Measurements from ENCODE around the gene STAG1. TPM values are rescaled to one million over a fixed set of nuclear protein-coding genes. Genes with fewer than 3 reads are reported as not detected.
"Not testable (repeated sequence)": the region's sequence is repeated elsewhere in the genome, so short reads cannot be mapped to it uniquely, and the experiment has no call there.

STAG1 gene
- 10 to 100 TPM; 48.6 to 71.2 (median 58.2) TPM for total RNA-seq

- H3K4me3 ChIP-seq, result peak within 1 kb of the TSS; percentile 82 to 94 (median 88)
- no peaks in the 10 kb centered on the region for H3K36me3 ChIP-seq
- peaks cover 0 to 49% (median 18%) of the 10 kb centered on the region in 4 donors for H3K4me1 ChIP-seq
- H3K27ac ChIP-seq, result peak within 1 kb of the TSS; percentile 98 to 100 (median 98)
- WGBS, 2 donors, result 0 to 1% methylated on average over 10 to 25 of the region's 27 CpGs
- no peak for DNase-seq (ENCODE audit: low spot score in 2 of 2)
- H3K27me3 ChIP-seq, result no peaks in the 10 kb centered on the region
- H3K9me3 ChIP-seq, result no peaks in the 10 kb centered on the region
- TF ChIP-seq POLR2A (IDR thresholded peaks at IDR 0.05), result no peak
- TF ChIP-seq EP300 (IDR thresholded peaks at IDR 0.05), result no peak
- peak; percentile 96 to 100 (median 99) for TF ChIP-seq CTCF (IDR thresholded peaks at IDR 0.05)
Measured at GRCh38 chr3:136752172-136752421, at the start of gene STAG1. STAG1 (minus strand) TSS chr3:136752378; CDS start chr3:136630898, 121,480 bp downstream.

GRCh38 chr3:136801146-136801545, 49.0 kb upstream of the STAG1 start:
- not testable (repeated sequence) for H3K9me3 ChIP-seq; H3K27me3 ChIP-seq; DNase-seq (ENCODE audit: low spot score in 2 of 2); H3K4me3 ChIP-seq; H3K27ac ChIP-seq; H3K36me3 ChIP-seq
- WGBS, 2 donors, result 96 to 98% methylated on average over 10 of the region's 10 CpGs
- H3K4me1 ChIP-seq, result peaks cover 0 to 17% (median 11%) of the 10 kb centered on the region in 4 donors

- H3K9me3 ChIP-seq, result no peaks in the 10 kb centered on the region
- no peak overlapping the region for H3K27ac ChIP-seq
- no peaks in the 10 kb centered on the region for H3K27me3 ChIP-seq
- 35 to 38% methylated on average over 4 of the region's 4 CpGs for WGBS, 2 donors
- no peaks in the 10 kb centered on the region for H3K36me3 ChIP-seq
- TF ChIP-seq EP300 (IDR thresholded peaks at IDR 0.05) (no peak), CTCF (IDR thresholded peaks at IDR 0.05) (no peak), POLR2A (IDR thresholded peaks at IDR 0.05) (no peak)
- no peak overlapping the region for H3K4me3 ChIP-seq
- peaks cover 0 to 8% (median 3%) of the 10 kb centered on the region in 4 donors for H3K4me1 ChIP-seq
- DNase-seq (ENCODE audit: low spot score in 2 of 2), result no peak
Measured at GRCh38 chr3:136792556-136793330, 40.6 kb upstream of the STAG1 start.

GRCh38 chr3:136790786-136791185, 38.6 kb upstream of the STAG1 start:
- Histone ChIP-seq H3K9me3 (no peaks in the 10 kb centered on the region), H3K27ac (no peak overlapping the region), H3K4me1 (peaks cover 0 to 24% (median 8%) of the 10 kb centered on the region in 4 donors), H3K36me3 (no peaks in the 10 kb centered on the region), H3K4me3 (no peak overlapping the region), H3K27me3 (no peaks in the 10 kb centered on the region)
- WGBS, 2 donors, result 83 to 86% methylated on average over 3 of the region's 3 CpGs
- no peak for TF ChIP-seq CTCF (IDR thresholded peaks at IDR 0.05)
- no peak for TF ChIP-seq EP300 (IDR thresholded peaks at IDR 0.05)
- no peak for TF ChIP-seq POLR2A (IDR thresholded peaks at IDR 0.05)
- no peak for DNase-seq (ENCODE audit: low spot score in 2 of 2)

GRCh38 chr3:136789976-136790375, 37.8 kb upstream of the STAG1 start:
- Histone ChIP-seq H3K9me3 (no peaks in the 10 kb centered on the region), H3K27me3 (no peaks in the 10 kb centered on the region), H3K4me3 (no peak overlapping the region), H3K36me3 (no peaks in the 10 kb centered on the region), H3K27ac (no peak overlapping the region), H3K4me1 (peaks cover 0 to 27% (median 8%) of the 10 kb centered on the region in 4 donors)
- DNase-seq (ENCODE audit: low spot score in 2 of 2), result no peak
- TF ChIP-seq POLR2A (IDR thresholded peaks at IDR 0.05) (no peak), CTCF (IDR thresholded peaks at IDR 0.05) (no peak), EP300 (IDR thresholded peaks at IDR 0.05) (no peak)
- 94 to 100% methylated on average over 1 of the region's 1 CpG for WGBS, 2 donors

All from tibial nerve (tissue), 4 donors.